ENCODE data around the gene UGT1A4.

The UGT1A4 gene

GRCh38 chr2:233680361-233681045 lies 38.0 kb upstream of the UGT1A4 start:
- TF ChIP-seq TAF1 (IDR thresholded peaks at IDR 0.05; ENCODE audit: low read depth) (no peak), RAD21 (IDR thresholded peaks at IDR 0.05; ENCODE audit: low read depth) (no peak), ZBTB7A (IDR thresholded peaks at IDR 0.05; ENCODE audit: low read depth) (no peak), NFIC (IDR thresholded peaks at IDR 0.05) (no peak), TCF12 (IDR thresholded peaks at IDR 0.05; ENCODE audit: low read depth) (no peak)

- no peak for TF ChIP-seq NFIC (IDR thresholded peaks at IDR 0.05)
- TF ChIP-seq USF1 (IDR thresholded peaks at IDR 0.05): no peak
- TF ChIP-seq RAD21 (IDR thresholded peaks at IDR 0.05; ENCODE audit: low read depth): no peak
Observed at GRCh38 chr2:233681521-233682099, 36.9 kb upstream of the UGT1A4 start, which contains the start of gene UGT1A7. UGT1A7 (plus strand) TSS chr2:233681901; CDS start chr2:233681938, 37 bp downstream.

- TF ChIP-seq MAX (IDR thresholded peaks at IDR 0.05) (no peak), ZBTB7A (IDR thresholded peaks at IDR 0.05; ENCODE audit: low read depth) (no peak), RAD21 (IDR thresholded peaks at IDR 0.05; ENCODE audit: low read depth) (no peak), NFIC (IDR thresholded peaks at IDR 0.05) (no peak), TEAD4 (IDR thresholded peaks at IDR 0.05) (no peak), TCF12 (IDR thresholded peaks at IDR 0.05; ENCODE audit: low read depth) (no peak), EGR1 (IDR thresholded peaks at IDR 0.05) (no peak), CREB1 (IDR thresholded peaks at IDR 0.05; ENCODE audit: low read depth) (no peak), REST (IDR thresholded peaks at IDR 0.05; ENCODE audit: low read depth) (no peak), USF1 (IDR thresholded peaks at IDR 0.05) (no peak), FOXM1 (IDR thresholded peaks at IDR 0.05; ENCODE audit: borderline replicate concordance, low read depth) (no peak), YY1 (IDR thresholded peaks at IDR 0.05; ENCODE audit: low read depth) (no peak), TAF1 (IDR thresholded peaks at IDR 0.05; ENCODE audit: low read depth) (no peak), CEBPB (IDR thresholded peaks at IDR 0.05) (no peak), EP300 (IDR thresholded peaks at IDR 0.05; ENCODE audit: borderline replicate concordance) (no peak)
Observed at GRCh38 chr2:233684640-233685039, 33.9 kb upstream of the UGT1A4 start.

GRCh38 chr2:233686928-233687327 lies 31.6 kb upstream of the UGT1A4 start:
- TF ChIP-seq MAX (IDR thresholded peaks at IDR 0.05) (no peak), EP300 (IDR thresholded peaks at IDR 0.05; ENCODE audit: borderline replicate concordance) (no peak), YY1 (IDR thresholded peaks at IDR 0.05; ENCODE audit: low read depth) (no peak), EGR1 (IDR thresholded peaks at IDR 0.05) (no peak), USF1 (IDR thresholded peaks at IDR 0.05) (no peak), FOXM1 (IDR thresholded peaks at IDR 0.05; ENCODE audit: borderline replicate concordance, low read depth) (no peak), NFIC (IDR thresholded peaks at IDR 0.05) (no peak), REST (IDR thresholded peaks at IDR 0.05; ENCODE audit: low read depth) (no peak), CEBPB (IDR thresholded peaks at IDR 0.05) (no peak), TEAD4 (IDR thresholded peaks at IDR 0.05) (no peak), RAD21 (IDR thresholded peaks at IDR 0.05; ENCODE audit: low read depth) (no peak), ZBTB7A (IDR thresholded peaks at IDR 0.05; ENCODE audit: low read depth) (no peak), CREB1 (IDR thresholded peaks at IDR 0.05; ENCODE audit: low read depth) (no peak), TCF12 (IDR thresholded peaks at IDR 0.05; ENCODE audit: low read depth) (no peak)

- TF ChIP-seq TEAD4 (IDR thresholded peaks at IDR 0.05) (no peak), FOXM1 (IDR thresholded peaks at IDR 0.05; ENCODE audit: borderline replicate concordance, low read depth) (no peak), TCF12 (IDR thresholded peaks at IDR 0.05; ENCODE audit: low read depth) (no peak), TAF1 (IDR thresholded peaks at IDR 0.05; ENCODE audit: low read depth) (no peak), CREB1 (IDR thresholded peaks at IDR 0.05; ENCODE audit: low read depth) (no peak), MAX (IDR thresholded peaks at IDR 0.05) (no peak), ZBTB7A (IDR thresholded peaks at IDR 0.05; ENCODE audit: low read depth) (no peak), EGR1 (IDR thresholded peaks at IDR 0.05) (no peak)
Observed at GRCh38 chr2:233688341-233688740, 30.2 kb upstream of the UGT1A4 start.
